GM23338 (cell line): ENCODE results near the gene FGD3. TPM values are rescaled to one million over a fixed set of nuclear protein-coding genes. Genes with fewer than 3 reads are reported as not detected.

Experiments used
- ATAC-seq: fragments of 200-7000 bp; cut with Tn5 transposase; 3 replicates; pipeline ENCODE4 v1.9.1; 2020
- DNase-seq: peaks from one replicate; pipeline ENCODE4 v3.0.0-alpha.2; 2015; ENCODE audit warnings: low spot score
- H2AFZ ChIP-seq: fragments of 200-600 bp; sonication (generic); 2 replicates; pipeline ENCODE4 v1.8.0; 2016; ENCODE audit warnings: antibody characterized with exemption, mild to moderate bottlenecking, moderate library complexity
- H3F3A ChIP-seq: fragments of 200-600 bp; sonication (generic); replicated peaks from 2 replicates; pipeline ENCODE4 v1.8.0; 2017; ENCODE audit warnings: antibody characterized with exemption, mixed run types, low read depth
- H3K27ac ChIP-seq: fragments of 200-600 bp; sonication (generic); 2 replicates; pipeline ENCODE4 v1.6.1; 2016; ENCODE audit warnings: low read depth
- H3K27me3 ChIP-seq: fragments of 200-600 bp; sonication (generic); 2 replicates; pipeline ENCODE4 v1.8.0; 2016; ENCODE audit warnings: mild to moderate bottlenecking, mixed run types, moderate library complexity; ENCODE audit not compliant: insufficient read depth
- H3K36me3 ChIP-seq: fragments of 200-600 bp; sonication (generic); 2 replicates; pipeline ENCODE4 v1.8.0; 2016; ENCODE audit warnings: mild to moderate bottlenecking; ENCODE audit not compliant: insufficient read depth
- H3K4me1 ChIP-seq: fragments of 200-600 bp; sonication (generic); 2 replicates; pipeline ENCODE4 v1.8.0; 2016; ENCODE audit warnings: mild to moderate bottlenecking, moderate library complexity; ENCODE audit not compliant: insufficient read depth
- H3K4me2 ChIP-seq: fragments of 200-600 bp; sonication (generic); 2 replicates; pipeline ENCODE4 v1.7.1; 2017; ENCODE audit warnings: mixed run types
- H3K4me3 ChIP-seq: fragments of 200-600 bp; sonication (generic); 2 replicates; pipeline ENCODE4 v1.6.1; 2016; ENCODE audit warnings: mixed run types
- H3K79me2 ChIP-seq: fragments of 200-600 bp; sonication (generic); replicated peaks from 2 replicates; pipeline ENCODE4 v1.8.0; 2017; ENCODE audit warnings: mild to moderate bottlenecking; ENCODE audit not compliant: insufficient read depth
- H3K9me2 ChIP-seq: fragments of 200-600 bp; sonication (generic); 2 replicates; pipeline ENCODE4 v1.8.0; 2017; ENCODE audit not compliant: insufficient read depth
- H4K20me1 ChIP-seq: fragments of 200-600 bp; sonication (generic); replicated peaks from 2 replicates; pipeline ENCODE4 v1.8.0; 2017; ENCODE audit warnings: mild to moderate bottlenecking; ENCODE audit not compliant: insufficient read depth
- H3K27ac Mint-ChIP-seq: 2 replicates; pipeline ENCODE4 v1.8.0; 2020; ENCODE audit warnings: inconsistent platforms, mild to moderate bottlenecking, moderate library complexity, mixed read lengths
- H3K27me3 Mint-ChIP-seq: 3 replicates; pipeline ENCODE4 v1.8.0; 2022; ENCODE audit warnings: low read depth, mild to moderate bottlenecking, moderate library complexity, mixed read lengths, inconsistent platforms; ENCODE audit not compliant: insufficient read depth, poor library complexity
- H3K36me3 Mint-ChIP-seq: 3 replicates; pipeline ENCODE4 v1.8.0; 2021; ENCODE audit warnings: low read depth, mild to moderate bottlenecking, inconsistent platforms, moderate library complexity, mixed read lengths
- H3K4me1 Mint-ChIP-seq: 3 replicates; pipeline ENCODE4 v1.8.0; 2020; ENCODE audit warnings: mild to moderate bottlenecking, inconsistent platforms, mixed read lengths
- H3K4me3 Mint-ChIP-seq: 3 replicates; pipeline ENCODE4 v1.8.0; 2021; ENCODE audit warnings: moderate library complexity, mild to moderate bottlenecking, inconsistent platforms, mixed read lengths
- H3K9me3 Mint-ChIP-seq: 3 replicates; pipeline ENCODE4 v1.8.0; 2020; ENCODE audit warnings: moderate library complexity, mild to moderate bottlenecking, inconsistent platforms, mixed read lengths
- CREB1 ChIP-seq: fragments of 250-450 bp; sonication (Bioruptor Pico); IDR thresholded peaks from 2 replicates; pipeline ENCODE4 v1.5.0; 2020; ENCODE audit warnings: low read depth, mild to moderate bottlenecking, moderate library complexity
- ETS1 ChIP-seq: IDR thresholded peaks from 2 replicates; pipeline ENCODE4 v1.6.1; 2016; ENCODE audit warnings: antibody characterized with exemption
- EZH2 ChIP-seq: fragments of 200-600 bp; sonication (generic); IDR thresholded peaks from one replicate; pipeline ENCODE4 v1.8.0; 2017; ENCODE audit warnings: antibody characterized with exemption, mild to moderate bottlenecking, low read depth; ENCODE audit not compliant: unreplicated experiment
- JUNB ChIP-seq: IDR thresholded peaks from one replicate; pipeline ENCODE4 v1.6.1; 2016; ENCODE audit warnings: antibody characterized with exemption; ENCODE audit not compliant: unreplicated experiment
- NANOG ChIP-seq: IDR thresholded peaks from 2 replicates; pipeline ENCODE4 v1.6.1; 2016; ENCODE audit warnings: antibody characterized with exemption, borderline replicate concordance
- POLR2AphosphoS5 ChIP-seq: IDR thresholded peaks from 2 replicates; pipeline ENCODE4 v1.6.1; 2016; ENCODE audit warnings: antibody characterized with exemption, low read depth
- REST ChIP-seq: IDR thresholded peaks from one replicate; pipeline ENCODE4 v1.6.1; 2018; ENCODE audit warnings: antibody characterized with exemption; ENCODE audit not compliant: unreplicated experiment
- STAT1 ChIP-seq: IDR thresholded peaks from one replicate; pipeline ENCODE4 v1.6.1; 2016; ENCODE audit warnings: antibody characterized with exemption; ENCODE audit not compliant: unreplicated experiment
- ZNF462 ChIP-seq: fragments of 250-450 bp; sonication (Bioruptor Pico); IDR thresholded peaks from 2 replicates; pipeline ENCODE4 v1.5.0; 2020; ENCODE audit warnings: mild to moderate bottlenecking, moderate library complexity
- polyA plus RNA-seq: library from polyadenylated mRNA; unstranded; fragments of >200 nt; fragmentation: Nextera tagmentation; extraction: Ambion mirVana; gene quantifications from 2 replicates; pipeline ENCODE4 v1.2.1, GENCODE V29; 2016
- total RNA-seq: library from RNA; depleted of rRNA; stranded (reverse); fragments of >200 nt; shearing (Covaris generic); gene quantifications from 2 replicates; pipeline ENCODE4 v1.2.3, GENCODE V29; 2014

FGD3 gene
- total and polyA plus RNA-seq, 2 experiments from 2014 or later, result 0.95 to 1.7 TPM

- Histone ChIP-seq H3K4me1 (no peaks in the 10 kb centered on the region), H3K27me3 (no peaks in the 10 kb centered on the region), H3K4me2 (no peak overlapping the region), H3F3A (no peaks in the 10 kb centered on the region), H2AFZ (no peak overlapping the region), H3K4me3 (no peak overlapping the region), H3K27ac (no peak overlapping the region), H3K36me3 (no peaks in the 10 kb centered on the region), H4K20me1 (no peaks in the 10 kb centered on the region), H3K79me2 (no peaks in the 10 kb centered on the region), H3K9me2 (no peaks in the 10 kb centered on the region)
- no peak overlapping the region for H3K4me3 Mint-ChIP-seq
- no peak overlapping the region for H3K27ac Mint-ChIP-seq
- ATAC-seq (no peak), DNase-seq (no peak)
- H3K9me3 Mint-ChIP-seq, result no peaks in the 10 kb centered on the region
- H3K36me3 Mint-ChIP-seq, result no peaks in the 10 kb centered on the region
- TF ChIP-seq ZNF462 (no peak), CREB1 (CRISPR knock-in tag) (no peak), POLR2AphosphoS5 (no peak), ETS1 (no peak), NANOG (no peak), STAT1 (no peak), JUNB (no peak), REST (no peak), EZH2 (no peak)
- peaks cover 7% of the 10 kb centered on the region for H3K27me3 Mint-ChIP-seq
- H3K4me1 Mint-ChIP-seq, result peaks cover 11% of the 10 kb centered on the region
These were observed 87.9 kb downstream of the FGD3 start for GRCh38 chr9:93035106-93035660.
